ENCODE results near the gene ALOX5.

GRCh38 chr10:45457487-45457886 is 83.5 kb downstream of the ALOX5 start:
- TF ChIP-seq CTCF (IDR thresholded peaks at IDR 0.05) (no peak), POLR2A (IDR thresholded peaks at IDR 0.05) (no peak)

Data from body of pancreas (tissue), 4 donors.